HCT116 (cell line): ENCODE data around the gene CHCT1.

Experiments
- EZH2 ChIP-seq: fragments of 200-600 bp; sonication (generic); IDR thresholded peaks from 2 replicates; pipeline ENCODE4 v1.6.1; 2017; ENCODE audit warnings: antibody characterized with exemption, mixed run types
- POLR2A ChIP-seq: IDR thresholded peaks from 2 replicates; pipeline ENCODE4 v1.7.0; 2011; ENCODE audit warnings: borderline replicate concordance; ENCODE audit not compliant: insufficient read depth, insufficient read length; ENCODE audit errors: extremely low read depth
- POLR2AphosphoS5 ChIP-seq: IDR thresholded peaks from 2 replicates; pipeline ENCODE4 v1.6.1; 2011; ENCODE audit warnings: mild to moderate bottlenecking, low read depth, low read length, moderate library complexity
- TCF7L2 ChIP-seq: IDR thresholded peaks from 2 replicates; pipeline ENCODE4 v1.7.0; 2011; ENCODE audit warnings: borderline replicate concordance, inconsistent platforms; ENCODE audit not compliant: insufficient read depth, insufficient read length; ENCODE audit errors: extremely low read depth
- ZFX ChIP-seq: fragments of 450-650 bp; IDR thresholded peaks from 2 replicates; pipeline ENCODE4 v1.6.1; 2017
- TF ChIP-seq, protein P1 (sequence below), 3 experiments: fragments of 200-600 bp in 1 of 3; sonication (generic) in 1 of 3; IDR thresholded peaks in 2 of 3; conservative IDR thresholded peaks in 1 of 3; 2 replicates each; pipeline ENCODE4 v1.5.1; 2012 to 2017; ENCODE audit warnings: low read depth in 2 of 3, low read length in 2 of 3, antibody characterized with exemption in 1 of 3, borderline replicate concordance in 1 of 3, control low read depth in 1 of 3, mild to moderate bottlenecking in 1 of 3, mixed read lengths in 1 of 3, mixed run types in 1 of 3, moderate library complexity in 1 of 3; ENCODE audit not compliant: insufficient read depth in 1 of 3
- TF ChIP-seq, protein P2 (sequence below): IDR thresholded peaks from 2 replicates; pipeline ENCODE4 v1.6.1; 2012; ENCODE audit warnings: low read depth

DNA sequence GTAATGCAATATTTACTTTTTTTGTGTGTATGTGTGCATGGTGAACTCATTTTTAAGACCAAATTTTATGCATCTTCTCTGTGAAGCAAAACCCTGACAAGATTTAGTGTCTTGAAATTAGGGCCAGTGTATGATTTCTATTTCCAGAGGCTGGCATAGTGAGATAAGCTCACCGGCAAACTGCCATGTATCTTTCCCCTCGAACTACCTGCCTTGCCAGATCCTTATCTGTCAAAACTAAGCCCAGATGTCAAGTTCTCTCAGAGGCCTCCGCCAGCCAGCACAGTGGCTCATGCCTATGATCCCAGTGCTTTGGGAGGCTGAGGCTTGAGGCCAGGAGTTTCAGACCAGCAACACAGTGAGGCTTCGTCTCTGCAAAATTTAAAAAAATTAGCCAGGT is 40.3 kb upstream of the CHCT1 start:
- TF ChIP-seq POLR2AphosphoS5 (no peak), POLR2A (no peak), ZFX (no peak), TCF7L2 (no peak), EZH2 (no peak)
- TF ChIP-seq, protein P1, sequence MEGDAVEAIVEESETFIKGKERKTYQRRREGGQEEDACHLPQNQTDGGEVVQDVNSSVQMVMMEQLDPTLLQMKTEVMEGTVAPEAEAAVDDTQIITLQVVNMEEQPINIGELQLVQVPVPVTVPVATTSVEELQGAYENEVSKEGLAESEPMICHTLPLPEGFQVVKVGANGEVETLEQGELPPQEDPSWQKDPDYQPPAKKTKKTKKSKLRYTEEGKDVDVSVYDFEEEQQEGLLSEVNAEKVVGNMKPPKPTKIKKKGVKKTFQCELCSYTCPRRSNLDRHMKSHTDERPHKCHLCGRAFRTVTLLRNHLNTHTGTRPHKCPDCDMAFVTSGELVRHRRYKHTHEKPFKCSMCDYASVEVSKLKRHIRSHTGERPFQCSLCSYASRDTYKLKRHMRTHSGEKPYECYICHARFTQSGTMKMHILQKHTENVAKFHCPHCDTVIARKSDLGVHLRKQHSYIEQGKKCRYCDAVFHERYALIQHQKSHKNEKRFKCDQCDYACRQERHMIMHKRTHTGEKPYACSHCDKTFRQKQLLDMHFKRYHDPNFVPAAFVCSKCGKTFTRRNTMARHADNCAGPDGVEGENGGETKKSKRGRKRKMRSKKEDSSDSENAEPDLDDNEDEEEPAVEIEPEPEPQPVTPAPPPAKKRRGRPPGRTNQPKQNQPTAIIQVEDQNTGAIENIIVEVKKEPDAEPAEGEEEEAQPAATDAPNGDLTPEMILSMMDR (IDR thresholded peaks at IDR 0.05 in 2 of 3, conservative IDR thresholded peaks at IDR 0.05 in 1 of 3; ENCODE audit: borderline replicate concordance in 1 of 3, insufficient read depth in 1 of 3, low read depth in 2 of 3, low read length in 2 of 3) = no peak
- TF ChIP-seq, protein P2, sequence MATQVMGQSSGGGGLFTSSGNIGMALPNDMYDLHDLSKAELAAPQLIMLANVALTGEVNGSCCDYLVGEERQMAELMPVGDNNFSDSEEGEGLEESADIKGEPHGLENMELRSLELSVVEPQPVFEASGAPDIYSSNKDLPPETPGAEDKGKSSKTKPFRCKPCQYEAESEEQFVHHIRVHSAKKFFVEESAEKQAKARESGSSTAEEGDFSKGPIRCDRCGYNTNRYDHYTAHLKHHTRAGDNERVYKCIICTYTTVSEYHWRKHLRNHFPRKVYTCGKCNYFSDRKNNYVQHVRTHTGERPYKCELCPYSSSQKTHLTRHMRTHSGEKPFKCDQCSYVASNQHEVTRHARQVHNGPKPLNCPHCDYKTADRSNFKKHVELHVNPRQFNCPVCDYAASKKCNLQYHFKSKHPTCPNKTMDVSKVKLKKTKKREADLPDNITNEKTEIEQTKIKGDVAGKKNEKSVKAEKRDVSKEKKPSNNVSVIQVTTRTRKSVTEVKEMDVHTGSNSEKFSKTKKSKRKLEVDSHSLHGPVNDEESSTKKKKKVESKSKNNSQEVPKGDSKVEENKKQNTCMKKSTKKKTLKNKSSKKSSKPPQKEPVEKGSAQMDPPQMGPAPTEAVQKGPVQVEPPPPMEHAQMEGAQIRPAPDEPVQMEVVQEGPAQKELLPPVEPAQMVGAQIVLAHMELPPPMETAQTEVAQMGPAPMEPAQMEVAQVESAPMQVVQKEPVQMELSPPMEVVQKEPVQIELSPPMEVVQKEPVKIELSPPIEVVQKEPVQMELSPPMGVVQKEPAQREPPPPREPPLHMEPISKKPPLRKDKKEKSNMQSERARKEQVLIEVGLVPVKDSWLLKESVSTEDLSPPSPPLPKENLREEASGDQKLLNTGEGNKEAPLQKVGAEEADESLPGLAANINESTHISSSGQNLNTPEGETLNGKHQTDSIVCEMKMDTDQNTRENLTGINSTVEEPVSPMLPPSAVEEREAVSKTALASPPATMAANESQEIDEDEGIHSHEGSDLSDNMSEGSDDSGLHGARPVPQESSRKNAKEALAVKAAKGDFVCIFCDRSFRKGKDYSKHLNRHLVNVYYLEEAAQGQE = no peak
